ENCODE measurements around the gene NHLRC4.

GRCh38 chr16:551210-551609 is 15.6 kb upstream of the NHLRC4 start:
- TF ChIP-seq POLR2A (IDR thresholded peaks at IDR 0.05; ENCODE audit: low read depth, low read length) (no peak), POLR2AphosphoS5 (IDR thresholded peaks at IDR 0.05; ENCODE audit: low read depth, low read length) (no peak), POU2F2 (IDR thresholded peaks at IDR 0.05; ENCODE audit: low read depth, low read length) (no peak), TAF1 (IDR thresholded peaks at IDR 0.05; ENCODE audit: low read depth, low read length) (no peak), SPI1 (IDR thresholded peaks at IDR 0.05; ENCODE audit: low read depth, low read length) (no peak), PAX5 (IDR thresholded peaks at IDR 0.05; ENCODE audit: insufficient read depth, low read length, severe bottlenecking) (no peak)
